Suprapubic skin (tissue), 3 donors: Measurements from ENCODE around the gene DNAAF9.

Experiments
- CTCF ChIP-seq, 2 donors: fragments of 200-600 bp in 1 of 2; fragments of 450-650 bp in 1 of 2; sonication (generic) in 1 of 2; IDR thresholded peaks; one replicate each; pipeline ENCODE4 v1.5.1; 2016 to 2019; ENCODE audit warnings: antibody characterized with exemption in 2 of 2, mild to moderate bottlenecking in 1 of 2, moderate library complexity in 1 of 2
- EP300 ChIP-seq: sonication (generic); formaldehyde crosslinking; IDR thresholded peaks from one replicate; pipeline ENCODE4 v1.6.1; 2017; ENCODE audit warnings: antibody characterized with exemption
- POLR2A ChIP-seq, 2 donors: fragments of 450-650 bp; IDR thresholded peaks; one replicate each; pipeline ENCODE4 v1.6.1; 2017; ENCODE audit warnings: antibody characterized with exemption in 2 of 2, mild to moderate bottlenecking in 2 of 2, moderate library complexity in 2 of 2

- TF ChIP-seq CTCF (IDR thresholded peaks at IDR 0.05), result no peak
- no peak for TF ChIP-seq EP300
- no peak for TF ChIP-seq POLR2A (IDR thresholded peaks at IDR 0.05)
Observed at GRCh38 chr20:3452690-3453089, 45.2 kb upstream of the DNAAF9 start.
